ENCODE results near the gene MYH14. TPM values are rescaled to one million over a fixed set of nuclear protein-coding genes. Genes with fewer than 3 reads are reported as not detected.

MYH14 gene
- polyA plus RNA-seq, 1 donor from 2014 or later, result not detected

- Histone ChIP-seq H4K20me1 (ENCODE audit: insufficient read depth) (no peaks in the 10 kb centered on the region), H3K36me3 (ENCODE audit: insufficient read depth, low read length) (no peaks in the 10 kb centered on the region), H3K27me3 (ENCODE audit: insufficient read depth, low read depth, low read length) (peaks cover 18% of the 10 kb centered on the region), H3K4me2 (ENCODE audit: low read length) (no peak overlapping the region), H2AFZ (ENCODE audit: low read depth, low read length) (no peak overlapping the region), H3K79me2 (replicated peaks; ENCODE audit: insufficient read depth, low read length) (no peaks in the 10 kb centered on the region), H3K9ac (ENCODE audit: low read length) (no peak overlapping the region), H3K4me3 (ENCODE audit: low read length) (no peak overlapping the region), H3K9me3 (ENCODE audit: low read length) (no peaks in the 10 kb centered on the region), H3K9me2 (ENCODE audit: insufficient read depth, low read length) (no peaks in the 10 kb centered on the region), H3K27ac (ENCODE audit: low read length) (no peak overlapping the region), H3F3A (ENCODE audit: insufficient read depth, low read length, poor library complexity, severe bottlenecking) (no peaks in the 10 kb centered on the region)
- TF ChIP-seq TAF1 (IDR thresholded peaks at IDR 0.05; ENCODE audit: low read depth) (no peak), SMC3 (conservative IDR thresholded peaks at IDR 0.05; ENCODE audit: poor library complexity) (no peak), RAD21 (conservative IDR thresholded peaks at IDR 0.05) (no peak), POLR2AphosphoS5 (IDR thresholded peaks at IDR 0.05) (no peak)
Observed at GRCh38 chr19:50322931-50323781, 119.7 kb downstream of the MYH14 start.

- Histone ChIP-seq H3K36me3 (ENCODE audit: insufficient read depth, low read length) (no peaks in the 10 kb centered on the region), H3K4me2 (ENCODE audit: low read length) (no peak overlapping the region), H3K79me2 (replicated peaks; ENCODE audit: insufficient read depth, low read length) (no peaks in the 10 kb centered on the region), H3F3A (ENCODE audit: insufficient read depth, low read length, poor library complexity, severe bottlenecking) (no peaks in the 10 kb centered on the region), H3K27ac (ENCODE audit: low read length) (no peak overlapping the region), H3K9me3 (ENCODE audit: low read length) (no peaks in the 10 kb centered on the region), H4K20me1 (ENCODE audit: insufficient read depth) (no peaks in the 10 kb centered on the region), H3K4me3 (ENCODE audit: low read length) (no peak overlapping the region), H2AFZ (ENCODE audit: low read depth, low read length) (no peak overlapping the region), H3K27me3 (ENCODE audit: insufficient read depth, low read depth, low read length) (peaks cover 18% of the 10 kb centered on the region), H3K9ac (ENCODE audit: low read length) (no peak overlapping the region), H3K9me2 (ENCODE audit: insufficient read depth, low read length) (no peaks in the 10 kb centered on the region)
- no peak for TF ChIP-seq TAF1 (IDR thresholded peaks at IDR 0.05; ENCODE audit: low read depth)
- no peak for TF ChIP-seq RAD21 (conservative IDR thresholded peaks at IDR 0.05)
- no peak for TF ChIP-seq SMC3 (conservative IDR thresholded peaks at IDR 0.05; ENCODE audit: poor library complexity)
- TF ChIP-seq EZH2 (IDR thresholded peaks at IDR 0.05; ENCODE audit: borderline replicate concordance, insufficient read depth, low read length, poor library complexity, severe bottlenecking), result no peak
- TF ChIP-seq POLR2AphosphoS5 (IDR thresholded peaks at IDR 0.05), result no peak
- no peak for TF ChIP-seq EP300 (conservative IDR thresholded peaks at IDR 0.05; ENCODE audit: poor library complexity, severe bottlenecking)
- no peak for TF ChIP-seq MXI1 (conservative IDR thresholded peaks at IDR 0.05; ENCODE audit: poor library complexity, severe bottlenecking)
- TF ChIP-seq CTCF (IDR thresholded peaks at IDR 0.05; ENCODE audit: poor library complexity, severe bottlenecking), result no peak
- TF ChIP-seq REST (IDR thresholded peaks at IDR 0.05; ENCODE audit: borderline replicate concordance), result no peak
Observed at GRCh38 chr19:50323782-50324133, 120.3 kb downstream of the MYH14 start.
